H1 (cell line): ENCODE results near the gene PTPRT. TPM values are rescaled to one million over a fixed set of nuclear protein-coding genes. Genes with fewer than 3 reads are reported as not detected.

Source experiments
- ATF3 ChIP-seq: IDR thresholded peaks from 2 replicates; pipeline ENCODE4 v1.6.1; 2011; ENCODE audit warnings: low read depth, mild to moderate bottlenecking, low read length; ENCODE audit not compliant: insufficient read depth
- BACH1 ChIP-seq: IDR thresholded peaks from 2 replicates; pipeline ENCODE4 v1.6.1; 2012; ENCODE audit warnings: low read length, improper control_type of control experiment
- E2F6 ChIP-seq: IDR thresholded peaks from 2 replicates; pipeline ENCODE4 v1.6.1; 2012; ENCODE audit warnings: inconsistent platforms
- EP300 ChIP-seq, 2 experiments: IDR thresholded peaks; 1 replicate in 1 of 2; 2 replicates in 1 of 2; pipeline ENCODE4 v1.6.1; 2011 to 2012; ENCODE audit warnings: low read depth in 2 of 2, low read length in 2 of 2, mild to moderate bottlenecking in 2 of 2, borderline replicate concordance in 1 of 2, inconsistent platforms in 1 of 2, moderate library complexity in 1 of 2
- MAFK ChIP-seq: IDR thresholded peaks from 2 replicates; pipeline ENCODE4 v1.6.1; 2012; ENCODE audit warnings: low read depth, mild to moderate bottlenecking, improper control_type of control experiment, low read length
- RFX5 ChIP-seq: IDR thresholded peaks from 2 replicates; pipeline ENCODE4 v1.6.1; 2011; ENCODE audit warnings: low read depth, low read length, improper control_type of control experiment, borderline replicate concordance
- RXRA ChIP-seq: IDR thresholded peaks from 2 replicates; pipeline ENCODE4 v1.6.1; 2011; ENCODE audit warnings: low read depth, mild to moderate bottlenecking, low read length, moderate library complexity; ENCODE audit not compliant: insufficient read depth
- SRF ChIP-seq: IDR thresholded peaks from 2 replicates; pipeline ENCODE4 v1.6.1; 2011; ENCODE audit warnings: mild to moderate bottlenecking, low read depth, low read length, moderate library complexity
- polyA plus RNA-seq, 7 experiments: library from polyadenylated mRNA; depleted of rRNA in 3 of 7; stranded (reverse) in 5 of 7; unstranded in 2 of 7; fragments of >200 nt in 5 of 7; fragments of 200-250 nt in 2 of 7; gene quantifications; 1 replicate in 5 of 7; 2 replicates in 1 of 7; 4 replicates in 1 of 7; pipeline versions ENCODE4 v1.2.1 to v1.2.3, GENCODE V29; 2011 to 2013; ENCODE audit warnings: missing spikeins in 2 of 7, mixed read lengths in 2 of 7
- total RNA-seq: library from RNA; stranded (reverse); fragmentation: NEBNext Ultra II Directional; extraction: Animal tissue kit (Norgen Biotek cat#: 25700); gene quantifications from 2 replicates; pipeline ENCODE4 v1.2.1, GENCODE V29; 2021

The PTPRT gene
- total and polyA plus RNA-seq, 2 of the 8 experiments (the other 6 are each of a cell fraction or from before 2014, with no cell fraction given): 0.33 to 1.8 TPM

GRCh38 chr20:42678895-42679294 is 510.8 kb downstream of the PTPRT start (continued):
- TF ChIP-seq EP300 (IDR thresholded peaks at IDR 0.05; ENCODE audit: borderline replicate concordance in 1 of 2, low read depth in 2 of 2, low read length in 2 of 2) (no peak), RXRA (no peak), ATF3 (no peak), BACH1 (peak; percentile 61), RFX5 (no peak), SRF (no peak), MAFK (peak; percentile 41; the same call in 1 of the 2 replicates), E2F6 (no peak)
- TF ChIP-seq, all 59 proteins: peak for 4
